C4-2B (cell line): ENCODE measurements around the gene TRAPPC10.

Experiments used
- ZFX ChIP-seq: fragments of 450-650 bp; IDR thresholded peaks from 2 replicates; pipeline ENCODE4 v1.6.1; 2017
- TF ChIP-seq, protein P1 (sequence below): fragments of 450-650 bp; conservative IDR thresholded peaks from 2 replicates; pipeline ENCODE4 v1.5.1; 2017; ENCODE audit warnings: mild to moderate bottlenecking

- TF ChIP-seq, protein P1, sequence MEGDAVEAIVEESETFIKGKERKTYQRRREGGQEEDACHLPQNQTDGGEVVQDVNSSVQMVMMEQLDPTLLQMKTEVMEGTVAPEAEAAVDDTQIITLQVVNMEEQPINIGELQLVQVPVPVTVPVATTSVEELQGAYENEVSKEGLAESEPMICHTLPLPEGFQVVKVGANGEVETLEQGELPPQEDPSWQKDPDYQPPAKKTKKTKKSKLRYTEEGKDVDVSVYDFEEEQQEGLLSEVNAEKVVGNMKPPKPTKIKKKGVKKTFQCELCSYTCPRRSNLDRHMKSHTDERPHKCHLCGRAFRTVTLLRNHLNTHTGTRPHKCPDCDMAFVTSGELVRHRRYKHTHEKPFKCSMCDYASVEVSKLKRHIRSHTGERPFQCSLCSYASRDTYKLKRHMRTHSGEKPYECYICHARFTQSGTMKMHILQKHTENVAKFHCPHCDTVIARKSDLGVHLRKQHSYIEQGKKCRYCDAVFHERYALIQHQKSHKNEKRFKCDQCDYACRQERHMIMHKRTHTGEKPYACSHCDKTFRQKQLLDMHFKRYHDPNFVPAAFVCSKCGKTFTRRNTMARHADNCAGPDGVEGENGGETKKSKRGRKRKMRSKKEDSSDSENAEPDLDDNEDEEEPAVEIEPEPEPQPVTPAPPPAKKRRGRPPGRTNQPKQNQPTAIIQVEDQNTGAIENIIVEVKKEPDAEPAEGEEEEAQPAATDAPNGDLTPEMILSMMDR = no peak
- TF ChIP-seq ZFX = no peak
These were observed 72.6 kb downstream of the TRAPPC10 start for GRCh38 chr21:44084496-44085241.
